OCI-LY3 (cell line): Measurements from ENCODE around the gene TRIM26.

ENCODE experiments used
- CTCF ChIP-seq: fragments of 200-600, 300-600 bp; sonication (generic); IDR thresholded peaks from 2 replicates; pipeline ENCODE4 v1.5.1; 2014; ENCODE audit warnings: antibody characterized with exemption, low read length, low read depth
- EZH2phosphoT487 ChIP-seq: fragments of 200-600 bp; shearing (Covaris generic); IDR thresholded peaks from 2 replicates; pipeline ENCODE4 v1.6.1; 2018; ENCODE audit warnings: antibody characterized with exemption, mixed run types, low read depth

DNA sequence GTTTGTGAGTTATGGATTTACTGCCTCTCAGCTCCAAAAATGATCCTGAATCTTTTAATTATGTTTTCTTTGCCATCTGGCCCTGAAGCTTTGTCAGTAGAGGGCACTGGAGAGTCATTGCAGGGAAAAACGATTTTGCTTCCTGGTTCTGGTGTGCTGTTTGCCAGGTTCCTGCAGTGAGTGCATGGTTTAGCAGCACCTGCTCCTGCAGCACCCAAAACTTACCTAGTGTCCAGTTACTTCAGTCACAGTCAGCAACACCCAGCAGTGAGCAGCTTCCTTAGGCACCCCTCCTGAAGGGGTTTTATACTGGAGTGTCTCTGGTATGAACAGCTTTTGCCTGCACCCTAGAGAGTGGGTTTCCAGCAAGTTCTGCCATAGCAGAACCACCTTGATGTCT is 6.0 kb upstream of the TRIM26 start:
- peak; percentile 68 for TF ChIP-seq CTCF
- no peak for TF ChIP-seq EZH2phosphoT487
